GM13976 (cell line): Measurements from ENCODE around the gene RPS6KC1.
"Not testable (repeated sequence)": the region's sequence is repeated elsewhere in the genome, so short reads cannot be mapped to it uniquely, and the experiment has no call there.

Experiments
- DNase-seq: peaks from one replicate; pipeline ENCODE4 v3.0.0; 2012; ENCODE audit warnings: low spot score
- CTCF ChIP-seq: IDR thresholded peaks from 2 replicates; pipeline ENCODE4 v1.5.1; 2012; ENCODE audit warnings: borderline replicate concordance, mild to moderate bottlenecking; ENCODE audit not compliant: insufficient read depth; ENCODE audit errors: extremely low read depth, missing control alignments, control extremely low read depth
- in situ Hi-C: fragments of 300-500 bp; cut with MboI; formaldehyde crosslinking; loops from one replicate; pipeline ENCODE4 v1.12.0; 2022; ENCODE audit warnings: low sequenced_read_pairs, mixed read lengths, inconsistent platforms; ENCODE audit not compliant: unreplicated experiment

The RPS6KC1 gene

GRCh38 chr1:213295860-213296259, 244.8 kb downstream of the RPS6KC1 start:
- no peak for DNase-seq
- in situ Hi-C loops: no loop called here
- TF ChIP-seq CTCF: no peak

- no peak for TF ChIP-seq CTCF
- in situ Hi-C loops: no loop called here
- DNase-seq: no peak
These were observed 245.5 kb downstream of the RPS6KC1 start for GRCh38 chr1:213296558-213296957.

- no peak for DNase-seq
- TF ChIP-seq CTCF: no peak
- in situ Hi-C loops: no loop called here
These were observed 246.0 kb downstream of the RPS6KC1 start for GRCh38 chr1:213297021-213297420.

- no peak for DNase-seq
- TF ChIP-seq CTCF: no peak
- in situ Hi-C loops: no loop called here
These were observed 249.4 kb downstream of the RPS6KC1 start for GRCh38 chr1:213300433-213300832.

GRCh38 chr1:213301524-213301923, 250.5 kb downstream of the RPS6KC1 start:
- in situ Hi-C loops, DNase-seq: not testable (repeated sequence)

GRCh38 chr1:213303286-213303685, 252.2 kb downstream of the RPS6KC1 start:
- no peak for DNase-seq
- in situ Hi-C loops: no loop called here
- TF ChIP-seq CTCF: no peak

- TF ChIP-seq CTCF: no peak
- in situ Hi-C loops: no loop called here
These were observed 264.5 kb downstream of the RPS6KC1 start for GRCh38 chr1:213315571-213315970.

GRCh38 chr1:213318458-213318857, 267.4 kb downstream of the RPS6KC1 start:
- DNase-seq, in situ Hi-C loops: not testable (repeated sequence)

More at GRCh38 chr1:213315571-213315970, 264.5 kb downstream of the RPS6KC1 start:
- no peak for DNase-seq
